SK-N-SH (cell line): ENCODE data around the gene ELP4.

Source experiments
- CTCF ChIP-seq: fragments of 200-600 bp; sonication (generic); IDR thresholded peaks from 2 replicates; pipeline ENCODE4 v1.6.1; 2017; ENCODE audit warnings: antibody characterized with exemption, mild to moderate bottlenecking, moderate library complexity
- FOXM1 ChIP-seq: IDR thresholded peaks from 2 replicates; pipeline ENCODE4 v1.4.0; 2012; ENCODE audit warnings: low read depth, mild to moderate bottlenecking
- MAX ChIP-seq: IDR thresholded peaks from 2 replicates; pipeline ENCODE4 v1.4.0; 2012; ENCODE audit warnings: low read depth
- MEF2A ChIP-seq: IDR thresholded peaks from 2 replicates; pipeline ENCODE4 v1.4.0; 2012; ENCODE audit warnings: low read depth, borderline replicate concordance
- MXI1 ChIP-seq: IDR thresholded peaks from 2 replicates; pipeline ENCODE4 v1.6.1; 2012; ENCODE audit warnings: mild to moderate bottlenecking, low read depth, low read length, improper control_type of control experiment
- POLR2AphosphoS5 ChIP-seq: IDR thresholded peaks from 2 replicates; pipeline ENCODE4 v1.6.1; 2012; ENCODE audit warnings: low read depth, low read length
- RAD21 ChIP-seq: IDR thresholded peaks from 2 replicates; pipeline ENCODE4 v1.6.1; 2012; ENCODE audit warnings: mild to moderate bottlenecking, low read length
- RCOR1 ChIP-seq: fragments of 150-350 bp; IDR thresholded peaks from 2 replicates; pipeline ENCODE4 v1.6.1; 2017; ENCODE audit warnings: antibody characterized with exemption, low read length
- REST ChIP-seq: IDR thresholded peaks from 2 replicates; pipeline ENCODE4 v1.6.1; 2012; ENCODE audit warnings: mild to moderate bottlenecking, low read depth, low read length, moderate library complexity
- USF1 ChIP-seq: IDR thresholded peaks from 2 replicates; pipeline ENCODE4 v1.4.0; 2012; ENCODE audit warnings: low read depth, borderline replicate concordance

- TF ChIP-seq MAX: no peak
- TF ChIP-seq MEF2A: no peak
- TF ChIP-seq MXI1: no peak
- TF ChIP-seq CTCF: no peak
- no peak for TF ChIP-seq FOXM1
- TF ChIP-seq RAD21: no peak
- no peak for TF ChIP-seq REST
- no peak for TF ChIP-seq RCOR1
- no peak for TF ChIP-seq POLR2AphosphoS5
- TF ChIP-seq USF1: no peak
Measured at GRCh38 chr11:31834237-31834636, 324.7 kb downstream of the ELP4 start.
